Stomach smooth muscle (tissue), 2 donors: ENCODE data around the gene NEK7.

Experiments
- H3K27ac ChIP-seq: one replicate; pipeline ENCODE4 v1.7.0; 2013; ENCODE audit warnings: mild to moderate bottlenecking, low read length, inconsistent platforms
- H3K27me3 ChIP-seq, 2 donors: one replicate each; pipeline ENCODE4 v1.7.0; 2013; ENCODE audit warnings: low read length in 2 of 2; ENCODE audit not compliant: insufficient read depth in 2 of 2, control insufficient read depth in 1 of 2
- H3K36me3 ChIP-seq, 2 donors: one replicate each; pipeline ENCODE4 v1.7.0; 2013; ENCODE audit warnings: low read length in 2 of 2; ENCODE audit not compliant: control insufficient read depth in 2 of 2, insufficient read depth in 2 of 2
- H3K4me1 ChIP-seq: one replicate; pipeline ENCODE4 v1.7.0; 2013; ENCODE audit warnings: low read length; ENCODE audit not compliant: control insufficient read depth, insufficient read depth
- H3K4me3 ChIP-seq, 2 donors: one replicate each; pipeline ENCODE4 v1.7.0; 2013; ENCODE audit warnings: low read length in 2 of 2
- H3K9ac ChIP-seq, 2 donors: one replicate each; pipeline ENCODE4 v1.7.0; 2013; ENCODE audit warnings: low read length in 2 of 2, mild to moderate bottlenecking in 1 of 2
- H3K9me3 ChIP-seq, 2 donors: one replicate each; pipeline ENCODE4 v1.7.0; 2013; ENCODE audit warnings: low read length in 2 of 2; ENCODE audit not compliant: control insufficient read depth in 2 of 2
- donor health status: healthy.
- donor health status: Pancreatic carcinoma.

Gene NEK7

DNA sequence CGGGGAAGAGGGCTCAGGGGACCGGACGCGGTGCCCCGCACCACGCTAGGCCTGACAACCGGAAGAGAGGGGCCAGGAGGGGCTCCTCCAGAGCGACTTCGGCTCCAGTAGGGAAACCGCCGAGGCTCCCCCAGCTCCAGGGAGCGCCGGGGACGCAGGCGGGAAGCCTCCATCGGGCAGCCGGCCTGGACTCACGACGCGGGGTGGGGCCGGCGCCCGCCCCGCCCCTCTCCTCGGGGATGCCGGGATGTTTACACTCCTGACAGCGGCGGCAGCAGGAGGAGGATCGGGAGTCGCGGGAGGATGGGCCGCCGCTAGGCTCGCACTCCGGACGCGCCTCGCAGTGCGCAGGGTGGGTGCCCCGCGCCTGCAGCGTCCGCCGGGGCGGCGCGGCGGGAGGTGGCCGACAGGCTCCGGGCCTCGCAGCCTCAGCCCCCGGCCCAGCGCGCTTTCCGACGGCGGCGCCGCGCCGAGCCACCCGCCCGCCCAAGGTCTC is at the start of gene NEK7:
NEK7 (plus strand) TSS at position 254 of the 496 bp plus-strand sequence. CDS start 75,583 bp downstream, outside the sequence.
- Histone ChIP-seq H3K4me1 (peaks cover 12% of the 10 kb centered on the region), H3K27me3 (no peaks in the 10 kb centered on the region), H3K9ac (peak within 1 kb of the TSS; percentile 81 to 92), H3K36me3 (no peaks in the 10 kb centered on the region), H3K9me3 (no peaks in the 10 kb centered on the region), H3K4me3 (peak within 1 kb of the TSS; percentile 73 to 89), H3K27ac (peak within 1 kb of the TSS; percentile 85)

DNA sequence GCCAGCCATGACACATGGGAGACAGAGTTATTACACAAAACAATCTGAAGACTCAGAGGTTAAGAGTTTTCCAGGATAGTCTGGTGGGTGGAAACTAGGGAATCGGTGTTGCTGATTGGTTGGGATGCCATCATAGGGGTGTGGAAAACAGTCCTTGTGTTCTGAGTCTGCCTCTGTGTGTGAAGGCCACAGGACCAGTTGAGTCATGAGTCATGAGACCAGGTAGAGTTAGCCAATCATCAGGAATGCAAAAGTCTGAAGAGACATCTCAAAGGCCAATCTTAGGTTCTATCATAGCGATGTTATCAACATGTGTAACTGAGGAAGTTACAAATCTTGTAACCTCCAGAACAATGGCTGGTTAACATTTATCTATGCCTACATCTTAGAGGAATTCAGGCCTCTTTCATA is 49.7 kb upstream of the NEK7 start:
- H3K27me3 ChIP-seq = no peaks in the 10 kb centered on the region
- no peak overlapping the region for H3K27ac ChIP-seq
- H3K4me1 ChIP-seq = no peaks in the 10 kb centered on the region

DNA sequence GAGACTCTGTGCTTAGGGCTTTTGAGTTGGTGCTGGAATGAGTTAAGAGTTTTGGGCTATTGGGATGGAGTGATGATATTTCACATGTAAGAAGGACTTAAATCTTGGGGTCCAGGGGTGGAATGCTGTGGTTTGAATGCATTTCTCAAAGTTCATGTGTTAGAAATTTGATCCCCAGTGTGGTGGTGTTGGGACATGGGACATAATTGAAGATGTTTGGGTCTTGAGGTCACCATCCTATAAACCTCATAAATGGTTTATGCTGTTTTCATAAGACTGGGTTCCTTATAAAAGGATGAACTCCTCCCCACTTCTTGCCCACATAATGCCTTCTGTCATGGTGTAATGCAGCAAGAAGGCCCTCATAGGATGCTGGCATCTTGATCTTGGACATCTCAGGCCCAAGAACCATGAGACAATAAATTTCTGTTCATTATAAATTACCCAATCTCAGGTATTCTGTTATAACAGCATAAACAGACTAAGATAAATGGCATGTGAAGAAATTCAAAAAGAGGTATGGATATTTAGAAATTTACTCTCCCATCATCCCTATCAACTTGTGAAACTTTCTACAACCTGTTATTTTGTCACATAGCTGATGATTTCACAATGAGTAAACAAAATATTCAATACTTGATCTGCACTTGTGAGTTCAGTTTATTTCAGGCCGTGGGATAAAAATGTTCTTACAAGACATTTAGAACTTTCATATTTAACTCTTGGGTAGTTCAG is 48.0 kb upstream of the NEK7 start:
- Histone ChIP-seq H3K9ac (no peak overlapping the region), H3K9me3 (no peaks in the 10 kb centered on the region), H3K4me3 (no peak overlapping the region), H3K27ac (no peak overlapping the region), H3K4me1 (no peaks in the 10 kb centered on the region), H3K27me3 (no peaks in the 10 kb centered on the region), H3K36me3 (no peaks in the 10 kb centered on the region)

More for the DNA sequence above, 49.7 kb upstream of the NEK7 start:
- H3K4me3 ChIP-seq = no peak overlapping the region
- H3K36me3 ChIP-seq = no peaks in the 10 kb centered on the region
- no peak overlapping the region for H3K9ac ChIP-seq
- H3K9me3 ChIP-seq = no peaks in the 10 kb centered on the region

DNA sequence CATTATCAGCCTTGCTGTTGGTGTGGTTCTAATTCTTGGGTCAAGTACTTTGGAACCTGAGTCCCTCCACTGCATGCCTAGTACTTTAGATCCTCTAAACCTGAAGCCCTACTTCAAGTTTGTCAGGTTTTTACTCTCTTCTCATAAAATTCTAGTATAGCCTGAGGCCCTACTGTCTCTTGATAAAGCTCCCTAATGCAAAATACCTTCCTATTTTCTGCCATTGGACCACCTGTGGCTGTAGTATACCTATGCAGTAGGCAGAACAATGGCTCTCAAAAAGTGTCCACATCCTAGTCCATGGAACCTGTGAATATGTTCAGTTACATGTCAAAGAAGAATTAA is 47.5 kb upstream of the NEK7 start:
- Histone ChIP-seq H3K36me3 (no peaks in the 10 kb centered on the region), H3K4me3 (no peak overlapping the region), H3K9me3 (no peaks in the 10 kb centered on the region), H3K27ac (no peak overlapping the region), H3K9ac (no peak overlapping the region), H3K27me3 (no peaks in the 10 kb centered on the region), H3K4me1 (no peaks in the 10 kb centered on the region)

DNA sequence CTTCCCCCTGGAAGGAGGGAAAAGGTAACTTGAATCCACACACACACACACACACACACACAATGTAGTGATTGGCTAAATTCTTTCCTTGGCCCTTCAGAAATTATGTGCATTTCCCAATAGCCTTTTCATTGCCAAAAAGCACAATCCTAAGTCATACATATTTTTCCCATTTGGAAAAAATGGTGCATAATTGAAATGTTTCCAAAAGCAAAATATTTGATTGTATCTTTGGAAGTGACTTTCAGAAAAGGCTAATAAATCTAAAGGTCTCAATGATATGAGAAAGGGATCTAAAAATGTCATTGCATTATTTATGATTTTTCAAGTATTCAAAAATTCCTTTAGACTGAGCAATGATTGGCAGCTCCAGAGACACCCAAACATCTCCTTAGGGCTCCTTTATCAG is 43.5 kb upstream of the NEK7 start:
- Histone ChIP-seq H3K4me1 (peaks cover 4% of the 10 kb centered on the region), H3K9me3 (no peaks in the 10 kb centered on the region), H3K4me3 (no peak overlapping the region), H3K36me3 (no peaks in the 10 kb centered on the region), H3K27me3 (no peaks in the 10 kb centered on the region), H3K27ac (no peak overlapping the region), H3K9ac (no peak overlapping the region)

DNA sequence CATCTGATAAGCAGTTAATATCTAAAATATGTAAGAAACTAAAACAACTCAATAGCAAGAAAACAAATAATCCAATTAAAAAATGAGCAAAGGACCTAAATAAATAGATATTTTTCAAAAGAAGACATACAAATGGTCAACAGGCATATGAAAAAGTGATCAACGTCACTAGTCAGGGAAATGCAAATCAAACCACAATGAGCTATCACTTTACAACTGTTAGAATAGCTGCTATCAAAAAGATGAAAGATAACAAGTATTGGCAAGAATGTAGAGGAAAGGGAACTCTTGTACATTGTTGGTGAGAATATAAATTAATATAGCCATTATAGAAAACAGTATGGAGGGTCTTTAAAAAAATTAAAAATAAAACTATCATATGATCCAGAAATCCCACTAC is 40.7 kb upstream of the NEK7 start:
- H3K9ac ChIP-seq = no peak overlapping the region
- H3K27me3 ChIP-seq = no peaks in the 10 kb centered on the region
- H3K27ac ChIP-seq = no peak overlapping the region
- H3K4me3 ChIP-seq = no peak overlapping the region
- H3K36me3 ChIP-seq = no peaks in the 10 kb centered on the region
- H3K4me1 ChIP-seq = peaks cover 4% of the 10 kb centered on the region
- H3K9me3 ChIP-seq = no peaks in the 10 kb centered on the region

DNA sequence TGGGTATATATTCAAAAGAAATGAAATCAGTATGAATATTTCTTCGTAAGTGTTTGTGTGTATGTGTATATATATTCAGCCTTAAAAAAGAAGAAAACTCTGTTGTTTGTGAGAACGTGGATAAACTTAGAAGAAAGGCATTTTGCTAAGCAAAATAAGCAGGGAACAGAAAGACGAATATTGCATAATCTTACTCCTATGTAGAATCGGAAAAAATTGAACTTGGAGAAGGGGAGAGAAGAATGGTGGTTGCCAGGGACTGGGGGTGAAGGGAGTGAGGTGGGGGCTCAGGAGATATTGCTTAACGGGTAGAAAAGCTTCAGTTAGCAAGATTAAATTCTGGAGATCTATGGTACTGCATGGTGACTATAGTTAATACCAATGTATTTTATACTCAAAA is 40.3 kb upstream of the NEK7 start:
- Histone ChIP-seq H3K36me3 (no peaks in the 10 kb centered on the region), H3K4me3 (no peak overlapping the region), H3K9me3 (no peaks in the 10 kb centered on the region), H3K27ac (no peak overlapping the region), H3K27me3 (no peaks in the 10 kb centered on the region), H3K4me1 (peaks cover 4% of the 10 kb centered on the region), H3K9ac (no peak overlapping the region)

DNA sequence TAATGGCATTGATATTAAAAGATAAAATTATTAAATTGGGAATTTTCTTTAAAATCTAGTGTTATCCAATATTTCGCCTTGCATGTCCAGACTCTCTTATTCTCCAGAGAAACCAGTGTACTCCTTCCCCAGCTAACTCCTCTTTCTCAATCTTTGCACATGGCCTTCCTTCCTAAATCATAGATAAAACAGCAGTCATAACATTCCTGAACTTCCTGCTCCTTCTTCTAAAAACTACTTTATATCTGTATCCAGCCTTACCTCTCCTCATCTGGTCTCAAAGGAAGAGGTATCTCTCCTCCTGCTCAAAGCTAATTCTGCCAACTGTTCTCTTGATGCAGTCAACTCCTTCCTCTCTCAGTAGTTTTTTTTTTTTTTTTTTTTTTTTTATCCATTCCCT is 39.5 kb upstream of the NEK7 start:
- Histone ChIP-seq H3K36me3 (no peaks in the 10 kb centered on the region), H3K9ac (no peak overlapping the region), H3K27ac (no peak overlapping the region), H3K4me3 (no peak overlapping the region), H3K4me1 (peaks cover 4% of the 10 kb centered on the region), H3K9me3 (no peaks in the 10 kb centered on the region), H3K27me3 (no peaks in the 10 kb centered on the region)

DNA sequence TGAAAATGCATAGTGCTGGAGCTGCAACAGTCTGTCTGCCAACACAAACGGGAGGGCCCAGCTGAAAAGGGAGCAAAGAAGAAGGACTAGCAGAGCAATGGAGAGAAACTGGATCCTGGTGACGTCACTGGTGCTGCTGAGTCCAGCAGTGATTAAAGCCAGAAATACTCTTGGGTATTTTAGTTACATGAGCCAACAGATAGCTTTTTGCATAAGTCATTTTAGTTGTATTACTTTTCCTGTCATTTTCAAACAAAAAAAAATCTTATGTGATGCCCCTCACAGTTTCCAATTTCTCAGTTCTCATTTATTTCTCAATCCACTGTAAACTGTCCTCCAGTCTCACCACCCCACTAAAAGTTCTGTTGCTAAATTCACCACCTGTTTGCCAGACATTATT is 38.7 kb upstream of the NEK7 start:
- H3K27me3 ChIP-seq = no peaks in the 10 kb centered on the region
- H3K36me3 ChIP-seq = no peaks in the 10 kb centered on the region
- no peaks in the 10 kb centered on the region for H3K9me3 ChIP-seq
- H3K27ac ChIP-seq = no peak overlapping the region
- peaks cover 4% of the 10 kb centered on the region for H3K4me1 ChIP-seq
- H3K9ac ChIP-seq = no peak overlapping the region
- peak overlapping the region in 1 of 2 donors; percentile 50 for H3K4me3 ChIP-seq

DNA sequence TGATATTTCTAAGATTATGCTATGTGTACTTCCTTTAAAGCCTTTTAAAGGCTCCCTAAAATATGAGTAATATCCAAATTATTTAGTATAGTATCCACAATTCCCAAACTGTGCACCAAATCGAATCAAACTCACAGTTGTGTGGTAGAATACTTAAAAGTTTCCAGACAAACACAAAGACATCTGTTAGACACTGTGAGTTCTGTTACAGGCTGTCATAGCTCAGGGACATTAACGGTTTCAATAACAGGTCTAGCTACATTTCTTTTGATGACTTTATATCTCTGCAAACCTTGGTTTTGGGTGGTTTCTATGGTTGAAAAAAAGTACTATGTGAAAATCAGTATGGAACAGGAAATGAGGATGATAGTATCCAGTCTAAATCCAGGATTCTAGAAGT is 36.9 kb upstream of the NEK7 start:
- Histone ChIP-seq H3K27ac (no peak overlapping the region), H3K27me3 (no peaks in the 10 kb centered on the region), H3K4me3 (no peak overlapping the region), H3K9ac (no peak overlapping the region), H3K36me3 (no peaks in the 10 kb centered on the region), H3K4me1 (peaks cover 4% of the 10 kb centered on the region), H3K9me3 (no peaks in the 10 kb centered on the region)

DNA sequence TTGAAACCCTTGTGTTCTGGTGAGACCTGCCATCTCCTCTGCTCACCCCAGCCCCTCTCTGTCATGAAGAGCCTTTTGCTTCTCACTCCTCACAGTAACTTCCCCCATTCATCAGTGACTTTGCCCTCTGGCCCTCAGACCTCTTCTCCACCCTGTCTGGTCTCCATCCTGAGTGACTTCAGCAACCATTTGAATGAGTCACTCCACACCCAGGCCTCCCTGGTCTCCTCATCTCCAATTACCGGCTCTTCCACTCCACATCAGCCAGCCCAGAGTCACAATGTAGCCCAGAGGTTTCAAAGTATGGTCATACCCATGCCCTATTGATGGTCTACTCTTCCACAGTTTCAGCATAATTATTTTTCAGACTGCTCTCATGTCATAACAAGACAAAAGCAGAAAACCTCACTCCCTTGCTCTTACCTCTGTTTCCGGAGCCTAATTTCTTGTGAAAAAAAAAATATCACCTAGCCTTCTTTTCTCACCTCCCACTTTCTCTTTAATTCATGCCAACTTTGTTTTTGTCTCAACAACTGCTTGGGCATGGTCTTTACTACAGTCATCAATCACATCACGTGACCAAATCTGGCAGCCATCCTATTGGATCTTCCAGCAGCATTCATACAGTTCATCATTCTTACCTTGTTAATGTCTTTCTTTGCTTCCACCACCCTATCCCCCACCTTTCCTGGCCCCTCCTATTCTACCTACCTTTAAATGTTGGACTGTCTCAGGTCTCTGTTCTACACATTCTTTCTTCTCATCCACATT is 35.6 kb upstream of the NEK7 start:
- no peaks in the 10 kb centered on the region for H3K9me3 ChIP-seq
- no peaks in the 10 kb centered on the region for H3K36me3 ChIP-seq
- H3K27me3 ChIP-seq = no peaks in the 10 kb centered on the region
- peaks cover 4% of the 10 kb centered on the region for H3K4me1 ChIP-seq
- no peak overlapping the region for H3K27ac ChIP-seq
- H3K4me3 ChIP-seq = no peak overlapping the region
- H3K9ac ChIP-seq = no peak overlapping the region
